Calu3 (cell line): Measurements from ENCODE around the gene MAEA. TPM values are rescaled to one million over a fixed set of nuclear protein-coding genes. Genes with fewer than 3 reads are reported as not detected.

ENCODE experiments used
- BruUV-seq: library from RNA; stranded (reverse); fragments of 400-500 nt; replicated peaks from 2 replicates; lab custom pipeline; 2021; lab: Mats Ljungman, UMichigan
- CTCF ChIA-PET: fragments of 300-600 bp; sonication (Branson Sonifier 250); formaldehyde crosslinking; loops from one replicate; lab custom pipeline; 2022; ENCODE audit warnings: antibody characterized with exemption; lab: Charles Lee
- DNase-seq: peaks from one replicate; pipeline ENCODE4 v3.0.0; 2022
- H3K27ac Mint-ChIP-seq: one replicate; pipeline ENCODE4 v1.8.0; 2022; ENCODE audit warnings: mixed read lengths; ENCODE audit not compliant: unreplicated experiment
- H3K27me3 Mint-ChIP-seq: one replicate; pipeline ENCODE4 v1.8.0; 2022; ENCODE audit warnings: mixed read lengths; ENCODE audit not compliant: unreplicated experiment
- H3K36me3 Mint-ChIP-seq: one replicate; pipeline ENCODE4 v1.8.0; 2022; ENCODE audit warnings: mild to moderate bottlenecking, moderate library complexity, mixed read lengths; ENCODE audit not compliant: insufficient read depth, unreplicated experiment
- H3K4me1 Mint-ChIP-seq: one replicate; pipeline ENCODE4 v1.8.0; 2022; ENCODE audit warnings: mild to moderate bottlenecking, low read depth, mixed read lengths; ENCODE audit not compliant: unreplicated experiment
- H3K4me3 Mint-ChIP-seq: one replicate; pipeline ENCODE4 v1.8.0; 2022; ENCODE audit warnings: mild to moderate bottlenecking, low read depth, moderate library complexity, mixed read lengths; ENCODE audit not compliant: unreplicated experiment
- H3K9me3 Mint-ChIP-seq: one replicate; pipeline ENCODE4 v1.8.0; 2022; ENCODE audit warnings: low read depth, mixed read lengths; ENCODE audit not compliant: unreplicated experiment
- CTCF ChIP-seq: fragments of 200-600 bp; IDR thresholded peaks from one replicate; pipeline ENCODE4 v1.8.0; 2022; ENCODE audit warnings: antibody characterized with exemption; ENCODE audit not compliant: unreplicated experiment
- intact Hi-C: fragments of 100-400 bp; cut with micrococcal nuclease; formaldehyde crosslinking; loops from one replicate; pipeline ENCODE4 v1.10.0; 2022; ENCODE audit not compliant: unreplicated experiment
- total RNA-seq: library from RNA; stranded (reverse); gene quantifications from 2 replicates; pipeline ENCODE4 v1.2.3, GENCODE V29; 2022

MAEA gene
- total RNA-seq, 1 experiment from 2014 or later = 59.0 TPM

- peaks cover 44% of the 10 kb centered on the region for H3K36me3 Mint-ChIP-seq
- no peak for TF ChIP-seq CTCF
- no peak for DNase-seq
- peaks cover 12% of the 10 kb centered on the region for H3K4me1 Mint-ChIP-seq
- no peak overlapping the region for H3K27ac Mint-ChIP-seq
- no TSS peak for BruUV-seq
- no peak overlapping the region for H3K4me3 Mint-ChIP-seq
- CTCF ChIA-PET = no interaction called here
- no peaks in the 10 kb centered on the region for H3K27me3 Mint-ChIP-seq
- intact Hi-C loops = no loop called here
- no peaks in the 10 kb centered on the region for H3K9me3 Mint-ChIP-seq
These were observed 44.7 kb upstream of the MAEA start for GRCh38 chr4:1244978-1245471.

- peaks cover 48% of the 10 kb centered on the region for H3K36me3 Mint-ChIP-seq
- H3K4me1 Mint-ChIP-seq = peaks cover 12% of the 10 kb centered on the region
- DNase-seq = no peak
- CTCF ChIA-PET = no interaction called here
- no peak overlapping the region for H3K27ac Mint-ChIP-seq
- peak overlapping the region; percentile 73 for H3K4me3 Mint-ChIP-seq
- no TSS peak for BruUV-seq
- no peaks in the 10 kb centered on the region for H3K27me3 Mint-ChIP-seq
- no peak for TF ChIP-seq CTCF
- intact Hi-C loops = no loop called here
- no peaks in the 10 kb centered on the region for H3K9me3 Mint-ChIP-seq
These were observed 44.1 kb upstream of the MAEA start for GRCh38 chr4:1245481-1246051.

- no peaks in the 10 kb centered on the region for H3K9me3 Mint-ChIP-seq
- H3K4me1 Mint-ChIP-seq = peaks cover 12% of the 10 kb centered on the region
- peak overlapping the region; percentile 73 for H3K4me3 Mint-ChIP-seq
- CTCF ChIA-PET = no interaction called here
- peak; percentile 39 for DNase-seq
- no peak for TF ChIP-seq CTCF
- H3K27ac Mint-ChIP-seq = peak overlapping the region; percentile 83
- peaks cover 44% of the 10 kb centered on the region for H3K36me3 Mint-ChIP-seq
- TSS peak; percentile 31 for BruUV-seq
- no peaks in the 10 kb centered on the region for H3K27me3 Mint-ChIP-seq
- intact Hi-C loops = no loop called here
These were observed 43.4 kb upstream of the MAEA start for GRCh38 chr4:1246111-1246881.

GRCh38 chr4:1246901-1247863, 42.5 kb upstream of the MAEA start:
- Mint-ChIP-seq H3K4me1 (peaks cover 12% of the 10 kb centered on the region), H3K36me3 (peaks cover 44% of the 10 kb centered on the region), H3K9me3 (no peaks in the 10 kb centered on the region), H3K27ac (peak overlapping the region; percentile 83), H3K4me3 (peak overlapping the region; percentile 73), H3K27me3 (no peaks in the 10 kb centered on the region)
- intact Hi-C loops = no loop called here
- BruUV-seq = no TSS peak
- CTCF ChIA-PET = no interaction called here
- no peak for TF ChIP-seq CTCF
- no peak for DNase-seq
